MCF 10A (cell line): ENCODE measurements around the gene SPPL3. TPM values are rescaled to one million over a fixed set of nuclear protein-coding genes. Genes with fewer than 3 reads are reported as not detected.

Source experiments
- BruUV-seq: library from RNA; stranded (reverse); fragments of 400-500 nt; replicated peaks from 2 replicates; lab custom pipeline; 2021; lab: Mats Ljungman, UMichigan
- CTCF ChIA-PET: fragments of 300-600 bp; sonication (Branson Sonifier 250); formaldehyde crosslinking; extraction: SDS; loops from one replicate; lab custom pipeline; 2021; ENCODE audit warnings: antibody characterized with exemption, inconsistent platforms; lab: Yijun Ruan, JAX
- POLR2A ChIA-PET: fragments of 300-600, 350-650 bp; sonication (Branson Sonifier 250); formaldehyde crosslinking; extraction: SDS; loops from one replicate; lab custom pipeline; 2020; ENCODE audit warnings: antibody characterized with exemption, inconsistent platforms; lab: Yijun Ruan, JAX
- DNase-seq: peaks from one replicate; pipeline ENCODE4 v3.0.0-alpha.2; 2018; ENCODE audit not compliant: unreplicated experiment
- H3K27ac Mint-ChIP-seq: one replicate; pipeline ENCODE4 v1.8.0; 2022; ENCODE audit warnings: mild to moderate bottlenecking, low read depth, mixed read lengths; ENCODE audit not compliant: unreplicated experiment
- H3K27me3 Mint-ChIP-seq: one replicate; pipeline ENCODE4 v1.8.0; 2022; ENCODE audit warnings: mixed read lengths; ENCODE audit not compliant: insufficient read depth, unreplicated experiment
- H3K36me3 Mint-ChIP-seq: one replicate; pipeline ENCODE4 v1.8.0; 2022; ENCODE audit warnings: mild to moderate bottlenecking, moderate library complexity, mixed read lengths; ENCODE audit not compliant: insufficient read depth, unreplicated experiment
- H3K4me1 Mint-ChIP-seq: one replicate; pipeline ENCODE4 v1.8.0; 2022; ENCODE audit warnings: mixed read lengths; ENCODE audit not compliant: insufficient read depth, unreplicated experiment
- H3K4me3 Mint-ChIP-seq: one replicate; pipeline ENCODE4 v1.8.0; 2022; ENCODE audit warnings: mild to moderate bottlenecking, moderate library complexity, mixed read lengths; ENCODE audit not compliant: unreplicated experiment
- H3K9me3 Mint-ChIP-seq: one replicate; pipeline ENCODE4 v1.8.0; 2022; ENCODE audit warnings: mixed read lengths; ENCODE audit not compliant: unreplicated experiment
- CTCF ChIP-seq: fragments of 200-600 bp; IDR thresholded peaks from one replicate; pipeline ENCODE4 v1.8.0; 2022; ENCODE audit warnings: antibody characterized with exemption, mild to moderate bottlenecking; ENCODE audit not compliant: unreplicated experiment
- intact Hi-C: fragments of 100-400 bp; cut with micrococcal nuclease; formaldehyde crosslinking; loops from 2 replicates; pipeline ENCODE4 v1.14.1; 2022
- total RNA-seq: library from RNA; stranded (reverse); gene quantifications from 2 replicates; pipeline ENCODE4 v1.2.3, GENCODE V29; 2022

The SPPL3 gene
- total RNA-seq, 1 experiment from 2014 or later: 32.6 TPM

- Mint-ChIP-seq H3K36me3 (peaks cover 63% of the 10 kb centered on the region), H3K4me3 (no peak overlapping the region), H3K27me3 (no peaks in the 10 kb centered on the region), H3K9me3 (no peaks in the 10 kb centered on the region), H3K27ac (no peak overlapping the region), H3K4me1 (peaks cover 16% of the 10 kb centered on the region)
- CTCF ChIA-PET: interaction anchor here (0.6 to 1.0 kb wide), 4 partner anchors 9 to 142 kb away, joined by 3 to 5 read pairs (median 4); no protein-coding TSS in a partner anchor
- no TSS peak for BruUV-seq
- POLR2A ChIA-PET: no interaction called here
- DNase-seq: no peak
- no peak for TF ChIP-seq CTCF
- intact Hi-C loops: no loop called here
These were observed 182.3 kb downstream of the SPPL3 start for GRCh38 chr12:120721866-120722265.

- CTCF ChIA-PET: interaction anchor here (0.6 to 1.9 kb wide), 8 partner anchors 10 to 264 kb away, joined by 3 to 6 read pairs (median 3); partner anchors contain the start of gene UNC119B
- H3K27ac Mint-ChIP-seq: peak overlapping the region; percentile 57
- intact Hi-C loops: no loop called here
- no peak for TF ChIP-seq CTCF
- peaks cover 16% of the 10 kb centered on the region for H3K4me1 Mint-ChIP-seq
- H3K36me3 Mint-ChIP-seq: peaks cover 70% of the 10 kb centered on the region
- POLR2A ChIA-PET: interaction anchor here (0.9 to 1.8 kb wide), 5 partner anchors 10 to 203 kb away, joined by 3 to 17 read pairs (median 3); partner anchors contain the start of genes MLEC, POP5 and UNC119B
- no TSS peak for BruUV-seq
- no peaks in the 10 kb centered on the region for H3K27me3 Mint-ChIP-seq
- no peak overlapping the region for H3K4me3 Mint-ChIP-seq
- no peaks in the 10 kb centered on the region for H3K9me3 Mint-ChIP-seq
- DNase-seq: no peak
These were observed 183.0 kb downstream of the SPPL3 start for GRCh38 chr12:120720987-120721801.

- H3K9me3 Mint-ChIP-seq: no peaks in the 10 kb centered on the region
These were observed 183.7 kb downstream of the SPPL3 start for GRCh38 chr12:120720234-120720986.

More at GRCh38 chr12:120720234-120720986, 183.7 kb downstream of the SPPL3 start:
- DNase-seq: peak; percentile 61
- Mint-ChIP-seq H3K27me3 (no peaks in the 10 kb centered on the region), H3K4me1 (peaks cover 16% of the 10 kb centered on the region), H3K4me3 (no peak overlapping the region), H3K36me3 (peaks cover 77% of the 10 kb centered on the region), H3K27ac (peak overlapping the region; percentile 57)
- intact Hi-C loops: no loop called here
- POLR2A ChIA-PET: interaction anchor here (0.8 to 1.8 kb wide), 6 partner anchors 10 to 203 kb away, joined by 3 to 17 read pairs (median 3); partner anchors contain the start of genes MLEC, POP5 and UNC119B
- BruUV-seq: no TSS peak
- CTCF ChIA-PET: interaction anchor here (0.6 to 1.9 kb wide), 8 partner anchors 9 to 265 kb away, joined by 3 to 6 read pairs (median 4); partner anchors contain the start of gene UNC119B
- no peak for TF ChIP-seq CTCF
